ENCODE measurements around the gene GRPEL1.

DNA sequence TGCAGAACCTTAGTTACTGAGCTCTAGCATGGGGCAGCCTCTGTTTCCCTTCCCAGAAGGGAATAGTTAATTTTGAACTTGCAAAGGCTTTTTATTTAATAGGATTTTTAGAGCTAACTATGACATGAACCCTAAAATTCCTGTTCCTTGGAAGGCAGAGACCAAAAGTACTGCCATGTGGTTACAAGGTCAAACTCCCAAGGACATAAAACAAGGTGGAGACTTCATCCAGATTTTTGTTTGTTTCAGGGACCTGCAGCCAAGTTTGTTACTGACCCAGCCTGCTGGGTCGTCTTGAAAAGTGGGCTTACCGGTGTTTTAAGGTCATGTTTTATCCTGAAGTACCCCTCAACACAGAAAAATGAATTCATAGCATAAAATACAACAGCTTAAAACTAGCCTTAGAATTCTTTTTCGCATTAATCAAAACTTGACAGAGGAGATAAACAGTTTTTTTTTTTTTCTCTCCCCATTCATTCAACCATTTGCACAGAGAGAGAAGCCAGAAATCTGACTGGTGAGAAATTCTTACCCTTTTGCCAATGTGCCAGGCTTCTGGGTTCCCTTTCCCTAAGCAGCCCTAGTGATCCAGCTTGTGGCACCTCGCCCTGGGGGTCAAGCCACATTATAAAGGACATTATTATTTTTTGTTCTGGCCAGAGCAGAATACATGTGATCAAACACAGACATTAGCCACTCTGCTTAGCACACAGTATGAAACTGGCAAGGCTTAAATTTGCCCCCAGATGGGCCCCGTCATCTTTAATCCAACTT, 21.5 kb upstream of the GRPEL1 start:
- TF ChIP-seq CTCF (IDR thresholded peaks at IDR 0.05; ENCODE audit: insufficient read depth, low read length): no peak
- no peak for TF ChIP-seq SPI1 (IDR thresholded peaks at IDR 0.05; ENCODE audit: borderline replicate concordance, low read depth)

Data from HL-60 (cell line).